HEK293 (cell line): ENCODE measurements around the gene KIFBP.

Source experiments
- KLF9 ChIP-seq: fragments of 450-650 bp; formaldehyde crosslinking; IDR thresholded peaks from 2 replicates; pipeline ENCODE4 v1.5.1; 2016; ENCODE audit warnings: missing biosample characterization, missing genetic modification characterization, low read depth
- MYNN ChIP-seq: fragments of 450-650 bp; formaldehyde crosslinking; IDR thresholded peaks from 2 replicates; pipeline ENCODE4 v1.5.1; 2016; ENCODE audit warnings: missing biosample characterization, missing genetic modification characterization, borderline replicate concordance
- SALL2 ChIP-seq: fragments of 450-650 bp; formaldehyde crosslinking; IDR thresholded peaks from 2 replicates; pipeline ENCODE4 v1.5.0; 2017; ENCODE audit warnings: missing biosample characterization, mild to moderate bottlenecking, missing genetic modification characterization, borderline replicate concordance
- ZBTB20 ChIP-seq: fragments of 450-650 bp; formaldehyde crosslinking; IDR thresholded peaks from 2 replicates; pipeline ENCODE4 v1.5.1; 2016; ENCODE audit warnings: missing biosample characterization, missing genetic modification characterization
- ZBTB44 ChIP-seq: fragments of 450-650 bp; IDR thresholded peaks from 2 replicates; pipeline ENCODE4 v1.5.1; 2018; ENCODE audit warnings: missing biosample characterization, mild to moderate bottlenecking, missing genetic modification characterization
- ZBTB48 ChIP-seq: fragments of 450-650 bp; formaldehyde crosslinking; IDR thresholded peaks from 2 replicates; pipeline ENCODE4 v1.5.1; 2016; ENCODE audit warnings: missing biosample characterization, missing genetic modification characterization
- ZBTB8A ChIP-seq: fragments of 450-650 bp; formaldehyde crosslinking; IDR thresholded peaks from 2 replicates; pipeline ENCODE4 v1.5.1; 2016; ENCODE audit warnings: missing biosample characterization, missing genetic modification characterization
- ZFP41 ChIP-seq: fragments of 450-650 bp; formaldehyde crosslinking; IDR thresholded peaks from 2 replicates; pipeline ENCODE4 v1.5.1; 2016; ENCODE audit warnings: missing biosample characterization, missing genetic modification characterization, borderline replicate concordance
- ZNF138 ChIP-seq: fragments of 450-650 bp; formaldehyde crosslinking; IDR thresholded peaks from 2 replicates; pipeline ENCODE4 v1.5.1; 2016; ENCODE audit warnings: missing biosample characterization, missing genetic modification characterization, borderline replicate concordance
- ZNF155 ChIP-seq: fragments of 450-650 bp; formaldehyde crosslinking; IDR thresholded peaks from 2 replicates; pipeline ENCODE4 v1.5.1; 2016; ENCODE audit warnings: missing biosample characterization, missing genetic modification characterization
- ZNF239 ChIP-seq: fragments of 450-650 bp; formaldehyde crosslinking; IDR thresholded peaks from 2 replicates; pipeline ENCODE4 v1.5.1; 2016; ENCODE audit warnings: missing biosample characterization, missing genetic modification characterization
- ZNF350 ChIP-seq: fragments of 450-650 bp; formaldehyde crosslinking; IDR thresholded peaks from 2 replicates; pipeline ENCODE4 v1.5.0; 2017; ENCODE audit warnings: missing biosample characterization, mild to moderate bottlenecking, missing genetic modification characterization
- ZNF354C ChIP-seq: fragments of 450-650 bp; formaldehyde crosslinking; IDR thresholded peaks from 2 replicates; pipeline ENCODE4 v1.5.1; 2016; ENCODE audit warnings: missing biosample characterization, missing genetic modification characterization, low read depth, borderline replicate concordance
- ZNF426 ChIP-seq: fragments of 450-650 bp; formaldehyde crosslinking; IDR thresholded peaks from 2 replicates; pipeline ENCODE4 v1.5.1; 2017; ENCODE audit warnings: missing biosample characterization, missing genetic modification characterization, mild to moderate bottlenecking, inconsistent platforms, moderate library complexity
- ZNF513 ChIP-seq: fragments of 450-650 bp; IDR thresholded peaks from 2 replicates; pipeline ENCODE4 v1.5.1; 2018; ENCODE audit warnings: missing biosample characterization, missing genetic modification characterization
- ZNF521 ChIP-seq: fragments of 450-650 bp; formaldehyde crosslinking; IDR thresholded peaks from 2 replicates; pipeline ENCODE4 v1.5.1; 2017; ENCODE audit warnings: missing biosample characterization, mild to moderate bottlenecking, missing genetic modification characterization
- ZNF555 ChIP-seq: fragments of 450-650 bp; formaldehyde crosslinking; conservative IDR thresholded peaks from 2 replicates; pipeline ENCODE4 v1.5.1; 2017; ENCODE audit warnings: missing biosample characterization, mild to moderate bottlenecking, missing genetic modification characterization, inconsistent platforms
- ZNF560 ChIP-seq: fragments of 450-650 bp; formaldehyde crosslinking; IDR thresholded peaks from 2 replicates; pipeline ENCODE4 v1.5.1; 2017; ENCODE audit warnings: missing biosample characterization, missing genetic modification characterization, borderline replicate concordance
- ZNF610 ChIP-seq: fragments of 450-650 bp; formaldehyde crosslinking; IDR thresholded peaks from 2 replicates; pipeline ENCODE4 v1.5.1; 2016; ENCODE audit warnings: missing biosample characterization, missing genetic modification characterization, borderline replicate concordance
- ZNF654 ChIP-seq: fragments of 450-650 bp; formaldehyde crosslinking; IDR thresholded peaks from 2 replicates; pipeline ENCODE4 v1.5.1; 2016; ENCODE audit warnings: low read depth, missing biosample characterization, missing genetic modification characterization
- ZNF670 ChIP-seq: fragments of 450-650 bp; formaldehyde crosslinking; IDR thresholded peaks from 2 replicates; pipeline ENCODE4 v1.5.1; 2016; ENCODE audit warnings: missing biosample characterization, missing genetic modification characterization, low read depth
- ZNF792 ChIP-seq: fragments of 450-650 bp; formaldehyde crosslinking; IDR thresholded peaks from 2 replicates; pipeline ENCODE4 v1.5.1; 2016; ENCODE audit warnings: missing biosample characterization, missing genetic modification characterization
- ZNF830 ChIP-seq: fragments of 450-650 bp; IDR thresholded peaks from 2 replicates; pipeline ENCODE4 v1.5.0; 2018; ENCODE audit warnings: missing biosample characterization, missing genetic modification characterization, low read depth, mild to moderate bottlenecking, moderate library complexity
- TF ChIP-seq, protein P1 (sequence below): fragments of 450-650 bp; formaldehyde crosslinking; conservative IDR thresholded peaks from 2 replicates; pipeline ENCODE4 v1.5.1; 2016; ENCODE audit warnings: low read depth, missing biosample characterization, missing genetic modification characterization
- TF ChIP-seq, protein P2 (sequence below): fragments of 450-650 bp; formaldehyde crosslinking; IDR thresholded peaks from 2 replicates; pipeline ENCODE4 v1.5.1; 2017; ENCODE audit warnings: missing biosample characterization, missing genetic modification characterization
- TF ChIP-seq, protein P3 (sequence below): fragments of 450-650 bp; formaldehyde crosslinking; IDR thresholded peaks from 2 replicates; pipeline ENCODE4 v1.5.1; 2016; ENCODE audit warnings: missing biosample characterization, missing genetic modification characterization

The KIFBP gene

DNA sequence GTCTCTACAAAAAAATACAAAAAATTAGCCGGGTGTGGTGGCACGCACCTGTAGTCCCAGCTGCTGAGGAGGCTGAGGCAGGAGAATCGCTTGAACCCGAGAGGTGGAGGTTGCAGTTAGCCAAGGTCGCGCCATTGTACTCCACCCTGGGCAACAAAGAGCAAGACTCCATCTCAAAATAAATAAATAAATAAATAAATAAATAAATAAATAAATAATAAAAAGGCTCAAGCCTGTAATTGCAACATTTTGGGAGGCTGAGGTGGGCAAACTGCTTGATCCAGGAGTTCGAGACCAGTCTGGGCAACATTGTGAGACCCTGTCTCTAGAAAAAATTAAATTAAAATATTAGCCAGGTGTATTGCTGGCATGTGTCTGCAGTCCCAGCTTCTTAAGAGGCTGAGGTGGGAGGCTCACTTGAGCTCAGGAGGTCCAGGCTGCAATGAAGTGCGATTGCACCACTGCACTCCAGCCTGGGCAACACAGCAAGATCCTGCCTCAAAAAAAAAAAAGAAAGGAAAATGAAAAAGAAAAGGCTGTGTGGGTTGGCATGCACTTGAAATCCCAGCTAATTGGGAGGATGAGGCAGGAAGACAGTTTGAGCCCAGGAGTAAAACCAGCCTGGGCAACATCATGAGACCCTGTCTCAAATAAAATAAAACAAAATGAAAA, 71.7 kb downstream of the KIFBP start (continued):
- no peak for TF ChIP-seq ZBTB20 (tag by site-specific recombination)
- no peak for TF ChIP-seq ZNF830 (tag by site-specific recombination)
- TF ChIP-seq KLF9 (tag by site-specific recombination): no peak
- TF ChIP-seq, protein P1, sequence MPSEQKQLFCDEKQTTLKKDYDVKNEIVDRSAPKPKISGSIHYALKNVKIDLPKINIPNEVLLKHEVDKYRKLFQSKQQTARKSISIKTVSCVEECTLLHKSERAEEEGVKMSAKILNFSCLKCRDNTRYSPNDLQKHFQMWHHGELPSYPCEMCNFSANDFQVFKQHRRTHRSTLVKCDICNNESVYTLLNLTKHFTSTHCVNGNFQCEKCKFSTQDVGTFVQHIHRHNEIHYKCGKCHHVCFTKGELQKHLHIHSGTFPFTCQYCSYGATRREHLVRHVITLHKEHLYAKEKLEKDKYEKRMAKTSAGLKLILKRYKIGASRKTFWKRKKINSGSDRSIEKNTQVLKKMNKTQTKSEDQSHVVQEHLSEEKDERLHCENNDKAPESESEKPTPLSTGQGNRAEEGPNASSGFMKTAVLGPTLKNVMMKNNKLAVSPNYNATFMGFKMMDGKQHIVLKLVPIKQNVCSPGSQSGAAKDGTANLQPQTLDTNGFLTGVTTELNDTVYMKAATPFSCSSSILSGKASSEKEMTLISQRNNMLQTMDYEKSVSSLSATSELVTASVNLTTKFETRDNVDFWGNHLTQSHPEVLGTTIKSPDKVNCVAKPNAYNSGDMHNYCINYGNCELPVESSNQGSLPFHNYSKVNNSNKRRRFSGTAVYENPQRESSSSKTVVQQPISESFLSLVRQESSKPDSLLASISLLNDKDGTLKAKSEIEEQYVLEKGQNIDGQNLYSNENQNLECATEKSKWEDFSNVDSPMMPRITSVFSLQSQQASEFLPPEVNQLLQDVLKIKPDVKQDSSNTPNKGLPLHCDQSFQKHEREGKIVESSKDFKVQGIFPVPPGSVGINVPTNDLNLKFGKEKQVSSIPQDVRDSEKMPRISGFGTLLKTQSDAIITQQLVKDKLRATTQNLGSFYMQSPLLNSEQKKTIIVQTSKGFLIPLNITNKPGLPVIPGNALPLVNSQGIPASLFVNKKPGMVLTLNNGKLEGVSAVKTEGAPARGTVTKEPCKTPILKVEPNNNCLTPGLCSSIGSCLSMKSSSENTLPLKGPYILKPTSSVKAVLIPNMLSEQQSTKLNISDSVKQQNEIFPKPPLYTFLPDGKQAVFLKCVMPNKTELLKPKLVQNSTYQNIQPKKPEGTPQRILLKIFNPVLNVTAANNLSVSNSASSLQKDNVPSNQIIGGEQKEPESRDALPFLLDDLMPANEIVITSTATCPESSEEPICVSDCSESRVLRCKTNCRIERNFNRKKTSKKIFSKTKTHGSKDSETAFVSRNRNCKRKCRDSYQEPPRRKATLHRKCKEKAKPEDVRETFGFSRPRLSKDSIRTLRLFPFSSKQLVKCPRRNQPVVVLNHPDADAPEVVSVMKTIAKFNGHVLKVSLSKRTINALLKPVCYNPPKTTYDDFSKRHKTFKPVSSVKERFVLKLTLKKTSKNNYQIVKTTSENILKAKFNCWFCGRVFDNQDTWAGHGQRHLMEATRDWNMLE (tag by site-specific recombination): peak; percentile 68; the same call in 1 of the 2 replicates
- TF ChIP-seq ZNF610 (tag by site-specific recombination): no peak
- TF ChIP-seq MYNN (tag by site-specific recombination): no peak
- no peak for TF ChIP-seq ZNF138
- TF ChIP-seq ZNF792 (tag by site-specific recombination): no peak
- no peak for TF ChIP-seq ZNF354C (tag by site-specific recombination)
- peak; percentile 61 for TF ChIP-seq ZNF426 (tag by site-specific recombination)
- no peak for TF ChIP-seq ZNF521 (tag by site-specific recombination)
- no peak for TF ChIP-seq ZNF155 (tag by site-specific recombination)
- no peak for TF ChIP-seq SALL2 (tag by site-specific recombination)
- no peak for TF ChIP-seq ZNF513 (tag by site-specific recombination)
- TF ChIP-seq ZBTB44 (tag by site-specific recombination): no peak
- TF ChIP-seq ZNF670 (tag by site-specific recombination): no peak
- peak; percentile 32; the same call in 1 of the 2 replicates for TF ChIP-seq ZNF555 (tag by site-specific recombination)
- TF ChIP-seq, protein P2, sequence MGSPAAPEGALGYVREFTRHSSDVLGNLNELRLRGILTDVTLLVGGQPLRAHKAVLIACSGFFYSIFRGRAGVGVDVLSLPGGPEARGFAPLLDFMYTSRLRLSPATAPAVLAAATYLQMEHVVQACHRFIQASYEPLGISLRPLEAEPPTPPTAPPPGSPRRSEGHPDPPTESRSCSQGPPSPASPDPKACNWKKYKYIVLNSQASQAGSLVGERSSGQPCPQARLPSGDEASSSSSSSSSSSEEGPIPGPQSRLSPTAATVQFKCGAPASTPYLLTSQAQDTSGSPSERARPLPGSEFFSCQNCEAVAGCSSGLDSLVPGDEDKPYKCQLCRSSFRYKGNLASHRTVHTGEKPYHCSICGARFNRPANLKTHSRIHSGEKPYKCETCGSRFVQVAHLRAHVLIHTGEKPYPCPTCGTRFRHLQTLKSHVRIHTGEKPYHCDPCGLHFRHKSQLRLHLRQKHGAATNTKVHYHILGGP (tag by site-specific recombination): no peak
- 0 out of 2 replicates have a peak, but pooled peaks have one; percentile 5 for TF ChIP-seq ZNF654 (tag by site-specific recombination)
- 0 out of 2 replicates have a peak, but pooled peaks have one; percentile 16 for TF ChIP-seq ZNF560 (tag by site-specific recombination)
- TF ChIP-seq, protein P3, sequence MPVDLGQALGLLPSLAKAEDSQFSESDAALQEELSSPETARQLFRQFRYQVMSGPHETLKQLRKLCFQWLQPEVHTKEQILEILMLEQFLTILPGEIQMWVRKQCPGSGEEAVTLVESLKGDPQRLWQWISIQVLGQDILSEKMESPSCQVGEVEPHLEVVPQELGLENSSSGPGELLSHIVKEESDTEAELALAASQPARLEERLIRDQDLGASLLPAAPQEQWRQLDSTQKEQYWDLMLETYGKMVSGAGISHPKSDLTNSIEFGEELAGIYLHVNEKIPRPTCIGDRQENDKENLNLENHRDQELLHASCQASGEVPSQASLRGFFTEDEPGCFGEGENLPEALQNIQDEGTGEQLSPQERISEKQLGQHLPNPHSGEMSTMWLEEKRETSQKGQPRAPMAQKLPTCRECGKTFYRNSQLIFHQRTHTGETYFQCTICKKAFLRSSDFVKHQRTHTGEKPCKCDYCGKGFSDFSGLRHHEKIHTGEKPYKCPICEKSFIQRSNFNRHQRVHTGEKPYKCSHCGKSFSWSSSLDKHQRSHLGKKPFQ (tag by site-specific recombination): no peak
- TF ChIP-seq ZBTB48 (tag by site-specific recombination): no peak
- no peak for TF ChIP-seq ZNF350
- TF ChIP-seq ZFP41 (tag by site-specific recombination): no peak
- no peak for TF ChIP-seq ZBTB8A (tag by site-specific recombination)
- no peak for TF ChIP-seq ZNF239 (tag by site-specific recombination)
- TF ChIP-seq, all 188 proteins: peak for 9
